HG03457 (cell line): Measurements from ENCODE around the gene ZNF837.
"Not testable (repeated sequence)": the region's sequence is repeated elsewhere in the genome, so short reads cannot be mapped to it uniquely, and the experiment has no call there.

Source experiments
- ATAC-seq: cut with Tn5 transposase; IDR thresholded peaks from one replicate; pipeline ENCODE4 v1.9.1; 2021; ENCODE audit warnings: moderate number of reproducible peaks; ENCODE audit not compliant: unreplicated experiment

Gene ZNF837

GRCh38 chr19:58351990-58352755 is 28.7 kb downstream of the ZNF837 start:
- no peak for ATAC-seq

- ATAC-seq = no peak
Measured at GRCh38 chr19:58351558-58351878, 29.3 kb downstream of the ZNF837 start.

DNA sequence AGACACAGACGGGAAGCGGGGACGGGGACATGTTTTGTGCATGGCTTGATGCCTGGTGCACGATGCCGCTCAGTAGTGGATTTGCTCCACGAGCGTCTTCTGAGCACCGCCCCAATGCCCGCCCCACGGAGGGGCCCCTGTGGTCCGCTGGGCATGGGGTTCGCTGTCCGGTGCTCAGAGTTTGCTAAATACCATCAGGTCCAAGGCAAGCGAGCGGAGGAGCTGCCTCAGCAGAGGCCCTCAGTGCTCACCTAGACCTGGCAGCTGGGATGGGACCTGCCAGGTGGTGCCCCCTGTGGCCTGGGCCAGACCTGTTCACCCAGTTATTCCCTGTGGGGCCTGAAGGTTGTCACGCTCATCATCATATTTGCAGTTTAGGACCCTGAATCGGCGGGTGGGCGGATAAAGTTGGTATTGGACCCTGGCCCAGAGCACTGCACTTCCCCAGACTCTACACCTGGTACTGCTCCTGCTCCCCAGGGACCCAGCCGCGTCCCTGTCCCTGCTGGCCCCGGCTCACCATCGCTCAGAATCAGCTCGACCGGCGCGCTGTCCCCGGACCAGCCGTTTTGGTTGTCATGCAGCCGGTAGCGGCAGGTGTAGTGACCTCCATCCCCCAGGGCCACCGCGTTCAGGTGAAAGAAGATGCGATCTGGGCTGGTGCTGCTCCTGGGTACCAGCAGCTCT is 29.8 kb downstream of the ZNF837 start:
- ATAC-seq = no peak

DNA sequence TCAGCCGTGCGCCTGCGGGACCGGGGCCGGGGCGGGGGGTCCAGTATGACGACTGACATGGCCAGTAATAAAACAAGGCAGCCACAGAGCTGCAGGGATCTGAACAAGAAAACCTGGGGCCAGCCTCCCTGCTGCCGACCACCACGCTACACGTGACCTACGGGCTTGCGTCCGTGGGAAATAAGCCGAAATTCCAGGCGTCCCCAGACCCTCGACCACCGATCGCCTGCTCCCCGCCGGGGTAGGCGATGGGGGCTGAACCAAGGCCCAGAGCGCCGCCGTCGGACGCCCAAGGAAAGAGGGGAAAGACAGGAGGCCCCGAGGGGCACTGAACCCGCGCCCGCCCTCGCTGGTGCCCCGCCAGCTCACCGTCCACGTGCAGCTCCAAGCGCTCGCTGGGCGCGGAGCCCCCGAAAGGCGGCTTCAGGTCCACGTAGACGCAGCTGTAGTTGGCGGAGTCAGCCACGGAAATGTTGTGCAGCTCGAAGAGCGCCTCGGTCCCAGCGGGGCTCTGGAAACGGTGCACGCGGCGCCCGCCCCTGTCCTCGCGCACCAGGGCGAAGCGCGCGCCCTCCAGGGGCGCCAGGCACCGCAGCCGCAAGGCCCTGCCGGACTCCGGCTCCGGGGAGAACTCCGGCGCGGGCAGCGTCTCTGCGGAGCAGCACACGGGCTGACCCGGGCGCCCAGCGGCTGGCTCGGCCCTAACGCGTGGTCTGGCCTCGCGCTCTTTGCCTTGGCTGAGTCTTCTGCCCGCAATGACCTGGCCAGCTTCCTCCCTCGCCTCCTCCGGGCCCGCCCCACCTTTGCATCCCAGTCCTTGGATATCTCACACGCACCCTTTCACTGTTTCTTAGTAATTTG is 30.6 kb downstream of the ZNF837 start:
- ATAC-seq = no peak

- no peak for ATAC-seq
Measured at GRCh38 chr19:58349590-58349989, 31.2 kb downstream of the ZNF837 start.

DNA sequence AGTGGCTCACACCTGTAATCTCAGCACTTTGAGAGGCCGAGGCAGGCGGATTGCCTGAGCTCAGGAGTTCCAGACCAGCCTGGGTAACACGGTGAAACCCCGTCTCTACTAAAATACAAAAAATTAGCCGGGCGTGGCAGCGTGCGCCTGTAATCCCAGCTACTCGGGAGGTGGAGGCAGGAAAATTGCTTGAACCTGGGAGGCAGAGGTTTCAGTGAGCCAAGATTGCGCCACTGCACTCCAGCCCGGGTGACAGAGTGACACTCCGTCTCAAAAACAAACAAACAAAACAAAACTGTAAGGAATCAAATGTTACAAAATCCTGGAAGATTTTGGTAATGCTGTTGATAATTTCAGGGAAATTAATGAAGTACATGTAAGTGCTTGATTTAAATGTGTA is 32.8 kb downstream of the ZNF837 start:
- ATAC-seq = not testable (repeated sequence)

- peak; percentile 62 for ATAC-seq
Measured at GRCh38 chr19:58346961-58347929, 33.6 kb downstream of the ZNF837 start.

DNA sequence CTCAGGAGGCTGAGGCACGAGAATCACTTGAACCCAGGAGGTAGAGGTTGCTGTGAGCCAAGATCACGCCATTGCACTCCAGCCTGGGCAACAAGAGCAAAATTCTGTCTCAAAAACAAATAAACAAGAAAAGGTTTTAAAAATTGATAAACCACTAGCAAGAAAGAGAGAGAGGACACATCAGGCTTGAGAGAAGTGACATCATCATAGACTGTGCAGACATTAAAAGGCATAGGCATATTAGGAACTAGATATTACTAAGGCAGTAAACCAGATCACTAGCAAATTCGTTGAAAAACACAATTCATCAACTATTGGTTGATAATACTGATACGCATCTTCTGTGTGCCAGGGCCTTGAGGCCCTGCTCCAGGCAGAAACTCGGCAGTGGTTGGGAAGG is 35.3 kb downstream of the ZNF837 start:
- no peak for ATAC-seq

GRCh38 chr19:58338825-58339558 is 41.8 kb downstream of the ZNF837 start:
- ATAC-seq = no peak

- no peak for ATAC-seq
Measured at GRCh38 chr19:58338336-58338735, 42.5 kb downstream of the ZNF837 start.

- no peak for ATAC-seq
Measured at GRCh38 chr19:58336820-58337219, 44.0 kb downstream of the ZNF837 start.

DNA sequence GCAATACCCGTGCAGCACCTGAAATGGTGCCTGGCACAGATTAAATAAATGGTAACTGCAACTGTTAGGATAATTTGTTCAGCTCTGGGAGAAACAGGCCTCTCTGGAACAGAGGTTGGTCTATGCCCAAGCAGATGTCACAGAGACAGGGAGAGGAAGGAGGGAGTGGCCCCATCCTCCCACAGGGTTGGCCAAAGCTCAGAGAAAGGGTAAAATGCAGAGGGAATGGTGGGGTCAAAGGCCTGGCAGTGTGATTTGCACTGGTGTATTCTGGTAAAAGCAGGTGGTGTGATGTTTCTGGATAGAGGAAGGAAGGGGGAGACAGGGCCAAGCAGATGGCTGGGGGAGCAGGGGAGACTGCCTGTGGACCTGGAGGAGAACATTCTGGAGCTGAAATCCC is 44.6 kb downstream of the ZNF837 start:
- ATAC-seq = no peak

GRCh38 chr19:58335630-58336029 is 45.2 kb downstream of the ZNF837 start:
- ATAC-seq = no peak

DNA sequence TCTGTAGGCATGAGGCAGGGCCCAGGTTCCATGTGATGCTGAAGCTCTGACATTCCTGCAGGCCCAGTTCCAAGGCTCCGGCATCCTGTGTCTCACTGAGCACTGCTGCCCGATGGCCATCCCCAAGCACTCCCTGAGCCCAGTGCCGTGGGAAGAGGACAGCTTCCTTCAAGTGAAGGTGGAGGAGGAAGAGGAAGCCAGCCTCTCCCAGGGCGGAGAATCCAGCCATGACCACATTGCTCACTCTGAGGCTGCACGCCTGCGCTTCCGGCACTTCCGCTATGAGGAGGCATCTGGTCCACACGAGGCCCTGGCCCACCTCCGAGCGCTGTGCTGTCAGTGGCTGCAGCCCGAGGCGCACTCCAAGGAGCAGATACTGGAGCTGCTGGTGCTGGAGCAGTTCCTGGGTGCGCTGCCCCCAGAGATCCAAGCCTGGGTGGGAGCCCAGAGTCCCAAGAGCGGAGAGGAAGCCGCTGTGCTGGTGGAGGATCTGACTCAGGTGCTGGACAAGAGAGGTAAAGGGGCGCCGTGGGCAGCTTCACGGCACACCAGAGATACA is 46.1 kb downstream of the ZNF837 start:
- no peak for ATAC-seq

- no peak for ATAC-seq
Measured at GRCh38 chr19:58332697-58333096, 48.1 kb downstream of the ZNF837 start.

DNA sequence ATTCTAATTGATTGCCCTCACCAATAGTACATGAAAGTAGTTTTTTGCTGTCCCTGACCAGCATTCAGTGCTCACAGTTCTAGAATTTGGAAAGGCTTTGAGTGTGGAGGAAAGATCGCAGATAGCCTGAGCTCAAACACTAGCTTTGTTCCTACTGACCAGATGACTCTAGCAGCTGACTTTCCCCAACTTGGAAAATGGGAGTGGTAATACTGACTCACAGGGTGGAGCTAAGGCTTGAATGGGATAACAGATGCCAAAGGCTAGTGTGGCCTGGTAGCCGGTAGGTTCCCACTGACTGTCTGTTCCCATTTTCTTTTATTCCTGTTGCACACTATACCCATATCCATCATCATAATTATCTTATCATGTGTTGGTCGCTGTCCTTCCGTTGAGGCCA is 50.4 kb downstream of the ZNF837 start:
- no peak for ATAC-seq

DNA sequence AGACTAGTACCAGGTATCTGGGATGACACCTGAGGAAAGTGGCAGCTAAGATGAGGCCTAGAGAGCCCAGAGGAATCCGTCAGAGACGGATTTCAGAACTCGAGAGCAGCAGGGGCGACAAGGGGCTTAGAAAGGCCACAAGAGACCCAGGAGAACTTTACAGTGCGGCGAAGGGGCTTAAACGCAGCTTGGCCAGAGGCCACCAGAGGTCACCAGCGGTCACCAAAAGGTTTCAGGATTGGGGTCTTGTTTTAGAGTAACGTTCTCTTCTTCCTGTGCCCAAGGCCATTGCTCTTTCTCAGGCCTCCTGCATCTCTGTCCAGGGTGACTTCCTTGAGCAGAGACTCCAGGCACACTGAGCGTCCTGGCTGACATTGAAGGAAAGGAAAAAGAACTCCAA is 51.8 kb downstream of the ZNF837 start:
- no peak for ATAC-seq

- ATAC-seq = peak; percentile 80
Measured at GRCh38 chr19:58326914-58327726, 53.7 kb downstream of the ZNF837 start, which contains the start of gene ZSCAN22. Gene ZSCAN22, plus strand, starts transcription at chr19:58326994. Its CDS starts 7,809 bp downstream, at chr19:58334803.

DNA sequence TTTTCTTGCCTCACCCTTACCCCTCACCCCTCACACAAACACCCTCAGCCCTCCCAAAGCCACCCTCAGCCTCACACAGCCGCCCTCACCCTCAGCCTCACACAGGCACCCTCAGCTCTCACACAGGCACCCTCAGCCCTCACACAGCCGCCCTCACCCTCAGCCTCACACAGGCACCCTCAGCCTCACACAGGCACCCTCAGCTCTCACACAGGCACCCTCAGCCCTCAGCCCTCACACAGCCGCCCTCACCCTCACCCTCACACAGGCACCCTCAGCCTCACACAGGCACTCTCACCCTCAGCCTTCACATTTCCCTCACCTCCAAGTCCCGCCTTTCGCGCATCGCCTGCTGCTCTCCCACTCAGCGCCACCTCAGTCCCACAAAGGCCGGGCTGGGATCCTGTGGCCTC is 54.3 kb downstream of the ZNF837 start:
- ATAC-seq = no peak
